IMR-90 (cell line): Measurements from ENCODE around the gene MMGT1. TPM values are rescaled to one million over a fixed set of nuclear protein-coding genes. Genes with fewer than 3 reads are reported as not detected.

Experiments used
- ATAC-seq: fragments of 200-7000 bp; cut with Tn5 transposase; 2 replicates; pipeline ENCODE4 v1.9.1; 2020; ENCODE audit warnings: low read depth, mild to moderate bottlenecking, moderate library complexity
- BruUV-seq: library from RNA; stranded (reverse); fragments of 400-500 nt; replicated peaks from 2 replicates; lab custom pipeline; 2021; lab: Mats Ljungman, UMichigan
- CTCF ChIA-PET: fragments of 300-600 bp; formaldehyde crosslinking; extraction: SDS; loops from one replicate; lab custom pipeline; 2021; ENCODE audit warnings: antibody characterized with exemption; lab: Yijun Ruan, JAX
- POLR2A ChIA-PET: fragments of 300-600 bp; sonication (Branson Sonifier 250); formaldehyde crosslinking; loops from one replicate; lab custom pipeline; 2022; ENCODE audit warnings: antibody characterized with exemption; ENCODE audit not compliant: unreplicated experiment; lab: Charles Lee
- DNase-seq: peaks from one replicate; pipeline ENCODE4 v3.0.0; 2013
- H2AFZ ChIP-seq: replicated peaks from 2 replicates; pipeline ENCODE3; 2013; ENCODE audit warnings: low read length, mild to moderate bottlenecking; ENCODE audit not compliant: poor library complexity
- H2AK5ac ChIP-seq: 2 replicates; pipeline ENCODE4 v1.6.1; 2013; ENCODE audit warnings: low read depth, low read length, inconsistent platforms
- H2AK9ac ChIP-seq: replicated peaks from 2 replicates; pipeline ENCODE3; 2013; ENCODE audit warnings: mild to moderate bottlenecking, low read depth, low read length, moderate library complexity; ENCODE audit not compliant: poor library complexity
- H2BK120ac ChIP-seq: 2 replicates; pipeline ENCODE4 v1.6.1; 2013; ENCODE audit warnings: low read depth, low read length, inconsistent platforms
- H2BK15ac ChIP-seq: 3 replicates; pipeline ENCODE4 v1.6.1; 2013; ENCODE audit warnings: low read depth, low read length, inconsistent platforms
- H2BK20ac ChIP-seq: 2 replicates; pipeline ENCODE4 v1.6.1; 2013; ENCODE audit warnings: low read depth, mild to moderate bottlenecking, inconsistent platforms, low read length, moderate library complexity
- H2BK5ac ChIP-seq: 2 replicates; pipeline ENCODE4 v1.6.1; 2013; ENCODE audit warnings: mild to moderate bottlenecking, low read depth, low read length, inconsistent platforms; ENCODE audit not compliant: poor library complexity, severe bottlenecking
- H3K14ac ChIP-seq: replicated peaks from 2 replicates; pipeline ENCODE4 v1.6.1; 2013; ENCODE audit warnings: low read depth, low read length, inconsistent platforms
- H3K18ac ChIP-seq: 2 replicates; pipeline ENCODE4 v1.6.1; 2013; ENCODE audit warnings: low read depth, low read length, control low read depth
- H3K23ac ChIP-seq: 2 replicates; pipeline ENCODE4 v1.6.1; 2013; ENCODE audit warnings: low read depth, low read length, inconsistent platforms
- H3K27ac ChIP-seq: 2 replicates; pipeline ENCODE4 v1.5.1; 2013; ENCODE audit warnings: mild to moderate bottlenecking, control low read depth, low read length; ENCODE audit not compliant: insufficient read depth
- H3K27me3 ChIP-seq: 2 replicates; pipeline ENCODE4 v1.6.1; 2013; ENCODE audit warnings: low read length; ENCODE audit not compliant: control insufficient read depth, insufficient read depth
- H3K36me3 ChIP-seq: 2 replicates; pipeline ENCODE4 v1.6.1; 2013; ENCODE audit warnings: low read length, mixed read lengths; ENCODE audit not compliant: control insufficient read depth, insufficient read depth
- H3K4ac ChIP-seq: 2 replicates; pipeline ENCODE4 v1.6.1; 2013; ENCODE audit warnings: low read depth, low read length, inconsistent platforms
- H3K4me1 ChIP-seq: 2 replicates; pipeline ENCODE4 v1.6.1; 2013; ENCODE audit warnings: low read length, mixed read lengths; ENCODE audit not compliant: control insufficient read depth, insufficient read depth
- H3K4me2 ChIP-seq: 2 replicates; pipeline ENCODE4 v1.6.1; 2013; ENCODE audit warnings: low read depth, mild to moderate bottlenecking, control low read depth, low read length, moderate library complexity
- H3K4me3 ChIP-seq: 2 replicates; pipeline ENCODE4 v1.5.1; 2013; ENCODE audit warnings: low read depth, mild to moderate bottlenecking, control low read depth, low read length, moderate library complexity; ENCODE audit not compliant: insufficient read depth
- H3K56ac ChIP-seq: 2 replicates; pipeline ENCODE4 v1.6.1; 2013; ENCODE audit warnings: low read length, inconsistent platforms; ENCODE audit not compliant: insufficient read depth; ENCODE audit errors: extremely low read depth
- H3K79me1 ChIP-seq, 2 experiments: 2 replicates each; pipeline ENCODE4 v1.6.1; 2013; ENCODE audit warnings: low read length in 2 of 2, inconsistent platforms in 1 of 2, low read depth in 1 of 2
- H3K9ac ChIP-seq: 2 replicates; pipeline ENCODE4 v1.6.1; 2013; ENCODE audit warnings: low read depth, low read length, control low read depth
- H3K9me1 ChIP-seq: 2 replicates; pipeline ENCODE4 v1.6.1; 2013; ENCODE audit warnings: low read length, inconsistent platforms; ENCODE audit not compliant: insufficient read depth
- H3K9me3 ChIP-seq: 2 replicates; pipeline ENCODE4 v1.6.1; 2013; ENCODE audit warnings: low read length; ENCODE audit not compliant: control insufficient read depth, insufficient read depth
- H4K20me1 ChIP-seq: 2 replicates; pipeline ENCODE4 v1.6.1; 2013; ENCODE audit warnings: low read length, inconsistent platforms; ENCODE audit not compliant: insufficient read depth
- H4K5ac ChIP-seq: 2 replicates; pipeline ENCODE4 v1.6.1; 2013; ENCODE audit warnings: mild to moderate bottlenecking, low read depth, low read length, control low read depth
- H4K8ac ChIP-seq, 2 experiments: 2 replicates each; pipeline ENCODE4 v1.6.1; 2013; ENCODE audit warnings: low read depth in 2 of 2, low read length in 2 of 2, control low read depth in 1 of 2, inconsistent platforms in 1 of 2
- H4K91ac ChIP-seq: 2 replicates; pipeline ENCODE4 v1.6.1; 2013; ENCODE audit warnings: low read depth, low read length, inconsistent platforms; ENCODE audit not compliant: insufficient read depth
- CEBPB ChIP-seq: IDR thresholded peaks from 2 replicates; pipeline ENCODE4 v1.6.1; 2012; ENCODE audit warnings: low read depth, low read length, improper control_type of control experiment
- CHD1 ChIP-seq: IDR thresholded peaks from 2 replicates; pipeline ENCODE4 v1.6.1; 2012; ENCODE audit warnings: low read depth, low read length, improper control_type of control experiment
- CTCF ChIP-seq: conservative IDR thresholded peaks from 2 replicates; pipeline ENCODE4 v1.5.1; 2012; ENCODE audit warnings: mild to moderate bottlenecking, low read depth, low read length, improper control_type of control experiment
- MAFK ChIP-seq: IDR thresholded peaks from 2 replicates; pipeline ENCODE4 v1.6.1; 2012; ENCODE audit warnings: low read depth, low read length, improper control_type of control experiment
- MXI1 ChIP-seq: IDR thresholded peaks from 2 replicates; pipeline ENCODE4 v1.6.1; 2012; ENCODE audit warnings: low read depth, mild to moderate bottlenecking, low read length, moderate library complexity, borderline replicate concordance
- POLR2A ChIP-seq: IDR thresholded peaks from 2 replicates; pipeline ENCODE4 v1.6.1; 2012; ENCODE audit warnings: mild to moderate bottlenecking, low read depth, low read length
- RAD21 ChIP-seq: IDR thresholded peaks from 2 replicates; pipeline ENCODE4 v1.6.1; 2012; ENCODE audit warnings: low read length, improper control_type of control experiment
- SMC3 ChIP-seq: fragments of 150-350 bp; IDR thresholded peaks from 2 replicates; pipeline ENCODE4 v1.6.1; 2016; ENCODE audit warnings: low read depth, mild to moderate bottlenecking, antibody characterized with exemption, low read length, moderate library complexity
- WGBS, 2 experiments: methylation state at CpG; one replicate each; pipeline versions ENCODE4 v1.1.5 to v1.1.7; 2013; ENCODE audit warnings: missing lambda C conversion rate in 2 of 2; ENCODE audit not compliant: insufficient read length in 1 of 2; ENCODE audit errors: extremely low coverage in 2 of 2; 5-methylcytosine and 5-hydroxymethylcytosine counted together
- dilution Hi-C: fragments of 300-500 bp; cut with HindIII; formaldehyde crosslinking; loops from one replicate; pipeline ENCODE4 v1.14.3; 2018; ENCODE audit warnings: low sequenced_read_pairs; ENCODE audit not compliant: unreplicated experiment
- in situ Hi-C: fragments of 300-500 bp; cut with MboI; formaldehyde crosslinking; loops from 3 replicates; pipeline ENCODE4 v1.14.3; 2019; ENCODE audit warnings: low sequenced_read_pairs, inconsistent platforms, mixed read lengths
- intact Hi-C: fragments of 100-400 bp; cut with micrococcal nuclease; formaldehyde crosslinking; loops from 2 replicates; pipeline ENCODE4 v1.10.0; 2022
- polyA plus RNA-seq, 3 experiments: library from polyadenylated mRNA; depleted of rRNA; stranded (reverse); fragments of >200 nt; gene quantifications; 2 replicates each; pipeline ENCODE4 v1.2.3, GENCODE V29; 2012; ENCODE audit warnings: low replicate concordance in 1 of 3
- total RNA-seq: library from RNA; depleted of rRNA; stranded (reverse); fragments of >200 nt; gene quantifications from 2 replicates; pipeline ENCODE4 v1.2.3, GENCODE V29; 2012
- TF ChIP-seq, protein P1 (sequence below): fragments of 150-350 bp; IDR thresholded peaks from 2 replicates; pipeline ENCODE4 v1.6.1; 2017; ENCODE audit warnings: mild to moderate bottlenecking, antibody characterized with exemption, low read length, low read depth

The MMGT1 gene
- total and polyA plus RNA-seq, 2 of the 4 experiments (the other 2 are of a cell fraction): 7.5 to 8.1 TPM

GRCh38 chrX:136019226-136019625 lies 45.4 kb upstream of the MMGT1 start:
- Histone ChIP-seq H2BK5ac (no peak overlapping the region), H2AFZ (no peak overlapping the region), H3K27ac (no peak overlapping the region), H3K4me2 (no peak overlapping the region), H2BK15ac (no peak overlapping the region), H4K20me1 (no peaks in the 10 kb centered on the region), H2AK5ac (no peak overlapping the region), H3K4ac (no peak overlapping the region), H3K4me3 (no peak overlapping the region), H3K18ac (no peak overlapping the region), H3K56ac (no peak overlapping the region), H4K5ac (no peak overlapping the region), H3K14ac (no peak overlapping the region), H3K9me3 (no peaks in the 10 kb centered on the region), H3K4me1 (no peaks in the 10 kb centered on the region), H2BK120ac (no peak overlapping the region), H3K36me3 (peaks cover 2% of the 10 kb centered on the region; the same call in 1 of the 2 replicates), H3K27me3 (peaks cover 1% of the 10 kb centered on the region; the same call in 1 of the 2 replicates), H4K8ac (no peak overlapping the region), H3K9me1 (no peaks in the 10 kb centered on the region), H3K9ac (no peak overlapping the region), H3K23ac (no peak overlapping the region), H3K79me1 (no peaks in the 10 kb centered on the region), H4K91ac (no peak overlapping the region), H2AK9ac (no peak overlapping the region), H2BK20ac (no peak overlapping the region)
- CTCF ChIA-PET: no interaction called here
- BruUV-seq: no TSS peak
- dilution Hi-C loops: no loop called here
- no peak for DNase-seq
- TF ChIP-seq MAFK: no peak
- no peak for TF ChIP-seq POLR2A
- no peak for TF ChIP-seq MXI1
- no peak for TF ChIP-seq CEBPB
- no peak for TF ChIP-seq RAD21
- no peak for TF ChIP-seq CHD1
- TF ChIP-seq, protein P1, sequence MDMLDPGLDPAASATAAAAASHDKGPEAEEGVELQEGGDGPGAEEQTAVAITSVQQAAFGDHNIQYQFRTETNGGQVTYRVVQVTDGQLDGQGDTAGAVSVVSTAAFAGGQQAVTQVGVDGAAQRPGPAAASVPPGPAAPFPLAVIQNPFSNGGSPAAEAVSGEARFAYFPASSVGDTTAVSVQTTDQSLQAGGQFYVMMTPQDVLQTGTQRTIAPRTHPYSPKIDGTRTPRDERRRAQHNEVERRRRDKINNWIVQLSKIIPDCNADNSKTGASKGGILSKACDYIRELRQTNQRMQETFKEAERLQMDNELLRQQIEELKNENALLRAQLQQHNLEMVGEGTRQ: no peak
- no peak for TF ChIP-seq SMC3
- TF ChIP-seq CTCF: no peak
- in situ Hi-C loops: no loop called here
- no peak for ATAC-seq
- intact Hi-C loops: no loop called here
- POLR2A ChIA-PET: no interaction called here
- no CpG with 5 or more reads among the region's 5 CpGs for WGBS, 2 experiments
